Measurements from ENCODE around the gene CREBRF.

DNA sequence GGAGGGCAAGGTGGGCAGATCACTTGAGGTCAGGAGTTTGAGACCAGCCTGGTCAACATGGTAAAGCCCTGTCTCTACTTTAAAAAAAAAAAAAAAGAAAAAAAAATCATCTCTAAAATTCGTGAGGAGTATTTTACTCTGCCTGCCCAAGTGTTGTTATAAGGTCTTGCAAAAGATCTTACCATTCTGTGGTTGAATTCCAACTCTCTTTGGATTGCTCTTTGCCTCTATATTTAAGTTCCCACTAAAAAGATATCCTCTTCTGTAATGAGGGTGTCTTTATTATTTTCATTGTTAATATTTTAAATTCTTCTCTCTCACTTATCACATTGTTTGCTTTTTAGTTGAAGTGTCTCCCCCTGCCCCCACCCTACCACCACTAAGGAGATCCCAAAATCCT lies 33.4 kb downstream of the CREBRF start:
- TF ChIP-seq YY1 (IDR thresholded peaks at IDR 0.05; ENCODE audit: insufficient read depth, insufficient read length) (no peak), ZNF274 (IDR thresholded peaks at IDR 0.05; ENCODE audit: low read depth, low read length) (no peak), SUZ12 (IDR thresholded peaks at IDR 0.05; ENCODE audit: extremely low read depth, insufficient read depth, insufficient read length) (no peak)
